ENCODE data around the gene LSM2.
"Not testable (repeated sequence)": the region's sequence is repeated elsewhere in the genome, so short reads cannot be mapped to it uniquely, and the experiment has no call there.

The LSM2 gene

GRCh38 chr6:31806470-31807272, at the start of gene LSM2:
Gene LSM2 (minus strand): TSS chr6:31806966. CDS start chr6:31806757, 209 bp downstream.
- peak; percentile 96 for DNase-seq

GRCh38 chr6:31851980-31852718, 45.4 kb upstream of the LSM2 start:
- not testable (repeated sequence) for DNase-seq

GRCh38 chr6:31851485-31851832, 44.7 kb upstream of the LSM2 start:
- DNase-seq: no peak

GRCh38 chr6:31850765-31851484, 44.2 kb upstream of the LSM2 start:
- no peak for DNase-seq

- no peak for DNase-seq
These were observed 40.7 kb upstream of the LSM2 start for GRCh38 chr6:31847276-31847978.

GRCh38 chr6:31844507-31844906, 37.7 kb upstream of the LSM2 start:
- DNase-seq: no peak

- no peak for DNase-seq
These were observed 35.3 kb upstream of the LSM2 start for GRCh38 chr6:31842053-31842452.

- not testable (repeated sequence) for DNase-seq
These were observed 33.0 kb upstream of the LSM2 start for GRCh38 chr6:31839779-31840126.

GRCh38 chr6:31838968-31839367, 32.2 kb upstream of the LSM2 start:
- DNase-seq: no peak

GRCh38 chr6:31838114-31838553, 31.4 kb upstream of the LSM2 start:
- DNase-seq: not testable (repeated sequence)

GRCh38 chr6:31837369-31838113, 30.8 kb upstream of the LSM2 start:
- DNase-seq: no peak

GRCh38 chr6:31836474-31837368, 30.0 kb upstream of the LSM2 start:
- no peak for DNase-seq

GRCh38 chr6:31836047-31836473, 29.3 kb upstream of the LSM2 start:
- DNase-seq: peak; percentile 31

GRCh38 chr6:31834367-31835250, 27.8 kb upstream of the LSM2 start:
- peak; percentile 89 for DNase-seq

GRCh38 chr6:31831350-31832215, 24.8 kb upstream of the LSM2 start:
- no peak for DNase-seq

GRCh38 chr6:31830886-31831335, 24.1 kb upstream of the LSM2 start:
- no peak for DNase-seq

GRCh38 chr6:31829633-31830283, 23.0 kb upstream of the LSM2 start:
- DNase-seq: peak; percentile 64
